Neural cell (in vitro differentiated cells): ENCODE measurements around the gene PLXNA4. TPM values are rescaled to one million over a fixed set of nuclear protein-coding genes. Genes with fewer than 3 reads are reported as not detected.

Source experiments
- H2AFZ ChIP-seq: fragments of 200-600, 300-800 bp; sonication (generic), shearing (Covaris generic); 2 replicates; pipeline ENCODE4 v1.6.0; 2014; ENCODE audit warnings: low read depth, mild to moderate bottlenecking, antibody characterized with exemption, low read length, moderate library complexity
- H3F3A ChIP-seq: fragments of 200-600 bp; shearing (Covaris generic); 2 replicates; pipeline ENCODE4 v1.6.1; 2016; ENCODE audit warnings: mild to moderate bottlenecking, moderate library complexity, mixed read lengths, antibody characterized with exemption, low read length; ENCODE audit not compliant: insufficient read depth, poor library complexity, severe bottlenecking
- H3K27ac ChIP-seq: fragments of 200-600, 300-800 bp; sonication (generic), shearing (Covaris generic); 2 replicates; pipeline ENCODE4 v1.5.1; 2014; ENCODE audit warnings: mild to moderate bottlenecking, low read length, moderate library complexity
- H3K27me3 ChIP-seq: fragments of 300-800, 200-600 bp; sonication (generic), shearing (Covaris generic); 2 replicates; pipeline ENCODE4 v1.6.0; 2014; ENCODE audit warnings: mild to moderate bottlenecking, low read depth, low read length, moderate library complexity; ENCODE audit not compliant: insufficient read depth
- H3K36me3 ChIP-seq: fragments of 300-800, 200-600 bp; sonication (generic), shearing (Covaris generic); 2 replicates; pipeline ENCODE4 v1.5.1; 2014; ENCODE audit warnings: mild to moderate bottlenecking, antibody characterized with exemption, low read length, moderate library complexity; ENCODE audit not compliant: insufficient read depth
- H3K4me2 ChIP-seq: fragments of 300-800, 200-600 bp; sonication (generic), shearing (Covaris generic); 2 replicates; pipeline ENCODE4 v1.6.0; 2014; ENCODE audit warnings: mild to moderate bottlenecking, low read length
- H3K4me3 ChIP-seq: fragments of 300-800, 200-600 bp; sonication (generic), shearing (Covaris generic); 2 replicates; pipeline ENCODE4 v1.5.1; 2014; ENCODE audit warnings: mild to moderate bottlenecking, low read length, moderate library complexity
- H3K79me2 ChIP-seq: fragments of 200-600 bp; shearing (Covaris generic); replicated peaks from 2 replicates; pipeline ENCODE4 v1.6.0; 2014; ENCODE audit warnings: mild to moderate bottlenecking, low read length, moderate library complexity; ENCODE audit not compliant: insufficient read depth
- H3K9ac ChIP-seq: fragments of 300-800, 200-600 bp; sonication (generic), shearing (Covaris generic); 2 replicates; pipeline ENCODE4 v1.6.1; 2016; ENCODE audit warnings: mild to moderate bottlenecking, low read length, mixed read lengths
- H3K9me2 ChIP-seq: fragments of 200-600 bp; shearing (Covaris generic); 2 replicates; pipeline ENCODE4 v1.6.1; 2016; ENCODE audit warnings: mild to moderate bottlenecking, low read length, mixed read lengths; ENCODE audit not compliant: insufficient read depth
- H3K9me3 ChIP-seq: fragments of 200-600, 300-800 bp; sonication (generic), shearing (Covaris generic); 2 replicates; pipeline ENCODE4 v1.6.1; 2016; ENCODE audit warnings: mild to moderate bottlenecking, mixed run types, low read length, moderate library complexity, mixed read lengths
- H4K20me1 ChIP-seq: fragments of 200-600 bp; shearing (Covaris generic); 2 replicates; pipeline ENCODE4 v1.6.1; 2016; ENCODE audit warnings: mild to moderate bottlenecking, mixed run types; ENCODE audit not compliant: insufficient read depth
- EP300 ChIP-seq: fragments of 450-650 bp; conservative IDR thresholded peaks from 2 replicates; pipeline ENCODE4 v1.6.1; 2014; ENCODE audit warnings: antibody characterized with exemption, mild to moderate bottlenecking, moderate library complexity; ENCODE audit not compliant: poor library complexity, severe bottlenecking
- EZH2 ChIP-seq: fragments of 200-600, 300-800 bp; shearing (Covaris generic), sonication (generic); IDR thresholded peaks from 2 replicates; pipeline ENCODE4 v1.6.1; 2014; ENCODE audit warnings: antibody characterized with exemption, low read length, borderline replicate concordance, mild to moderate bottlenecking; ENCODE audit not compliant: insufficient read depth, poor library complexity, severe bottlenecking
- MXI1 ChIP-seq: fragments of 450-650 bp; conservative IDR thresholded peaks from 2 replicates; pipeline ENCODE4 v1.6.1; 2014; ENCODE audit warnings: antibody characterized with exemption, mild to moderate bottlenecking; ENCODE audit not compliant: poor library complexity, severe bottlenecking
- POLR2AphosphoS5 ChIP-seq: IDR thresholded peaks from 2 replicates; pipeline ENCODE4 v1.6.1; 2012
- RAD21 ChIP-seq: fragments of 450-650 bp; conservative IDR thresholded peaks from 2 replicates; pipeline ENCODE4 v1.6.1; 2014; ENCODE audit warnings: antibody characterized with exemption, mild to moderate bottlenecking, moderate library complexity
- REST ChIP-seq: IDR thresholded peaks from 2 replicates; pipeline ENCODE4 v1.6.1; 2012; ENCODE audit warnings: borderline replicate concordance
- SMC3 ChIP-seq: fragments of 450-650 bp; conservative IDR thresholded peaks from 2 replicates; pipeline ENCODE4 v1.6.1; 2014; ENCODE audit warnings: antibody characterized with exemption, mild to moderate bottlenecking, moderate library complexity; ENCODE audit not compliant: poor library complexity
- TAF1 ChIP-seq: IDR thresholded peaks from 2 replicates; pipeline ENCODE4 v1.6.1; 2012; ENCODE audit warnings: low read depth
- polyA plus RNA-seq: library from polyadenylated mRNA; depleted of rRNA; stranded (reverse); fragments of >200 nt; gene quantifications from 2 replicates; pipeline ENCODE4 v1.2.3, GENCODE V29; 2014
- TF ChIP-seq, protein P1 (sequence below): fragments of 450-650 bp; IDR thresholded peaks from 2 replicates; pipeline ENCODE4 v1.5.1; 2014; ENCODE audit warnings: antibody characterized with exemption, mild to moderate bottlenecking, moderate library complexity; ENCODE audit not compliant: poor library complexity, severe bottlenecking

Gene PLXNA4
- polyA plus RNA-seq, 1 donor from 2014 or later = 7.2 TPM

DNA sequence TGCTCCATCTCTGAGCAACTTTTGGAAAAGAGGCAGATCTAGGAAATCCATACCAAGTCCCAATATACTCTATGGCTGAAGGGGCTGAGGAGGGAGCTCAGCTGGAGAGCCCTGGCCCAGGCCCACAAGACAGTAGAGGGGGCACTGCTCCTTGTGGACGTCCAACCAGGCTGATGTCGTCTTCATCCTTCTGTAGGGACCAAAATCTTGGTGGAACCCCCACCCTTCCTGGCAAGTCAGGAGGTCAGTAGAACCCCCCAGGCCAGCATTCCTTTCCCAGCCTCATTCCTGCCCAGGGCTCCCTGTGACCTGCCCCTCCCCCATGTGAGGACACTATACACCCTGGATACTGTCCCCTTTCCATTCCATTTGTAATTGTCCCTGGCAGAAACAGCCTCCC lies 152.0 kb downstream of the PLXNA4 start:
- Histone ChIP-seq H3K27me3 (no peaks in the 10 kb centered on the region), H3K9me2 (no peaks in the 10 kb centered on the region), H3K9me3 (no peaks in the 10 kb centered on the region), H3K27ac (no peak overlapping the region), H3K4me2 (no peak overlapping the region), H2AFZ (no peak overlapping the region), H3F3A (no peaks in the 10 kb centered on the region), H4K20me1 (no peaks in the 10 kb centered on the region), H3K79me2 (no peaks in the 10 kb centered on the region), H3K9ac (no peak overlapping the region), H3K36me3 (no peaks in the 10 kb centered on the region), H3K4me3 (no peak overlapping the region)
- TF ChIP-seq REST (no peak), SMC3 (no peak), EP300 (no peak), TAF1 (no peak), RAD21 (no peak), POLR2AphosphoS5 (no peak), MXI1 (no peak)

DNA sequence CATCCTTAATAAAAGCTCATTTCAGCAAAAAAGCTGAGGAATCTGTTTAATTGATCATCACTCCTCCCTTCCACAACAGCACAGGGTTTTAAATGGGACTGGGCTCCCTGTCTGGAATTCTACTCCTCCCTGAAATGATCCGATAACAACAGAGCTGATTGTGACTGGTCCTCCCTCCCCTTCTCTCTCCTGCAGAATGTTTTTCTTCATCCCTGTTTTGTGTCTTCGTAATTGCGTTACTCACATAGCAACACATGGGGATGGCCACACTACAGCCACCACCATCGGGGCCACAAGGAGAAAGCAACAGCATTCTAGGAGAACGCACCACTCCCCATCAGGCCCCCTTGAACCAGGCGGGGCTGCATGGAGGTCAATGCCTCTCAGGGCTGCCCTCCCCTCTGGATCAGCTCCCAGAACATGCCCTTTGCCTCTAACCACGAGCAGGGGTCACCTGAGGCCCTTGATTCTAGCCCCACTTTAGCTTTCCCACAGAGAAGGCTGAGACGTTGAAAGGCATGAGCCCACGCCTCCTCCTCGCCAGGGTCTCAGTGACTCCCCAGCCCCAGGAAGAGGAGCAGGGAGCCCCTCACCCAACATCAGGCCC lies 152.6 kb downstream of the PLXNA4 start:
- TF ChIP-seq, protein P1, sequence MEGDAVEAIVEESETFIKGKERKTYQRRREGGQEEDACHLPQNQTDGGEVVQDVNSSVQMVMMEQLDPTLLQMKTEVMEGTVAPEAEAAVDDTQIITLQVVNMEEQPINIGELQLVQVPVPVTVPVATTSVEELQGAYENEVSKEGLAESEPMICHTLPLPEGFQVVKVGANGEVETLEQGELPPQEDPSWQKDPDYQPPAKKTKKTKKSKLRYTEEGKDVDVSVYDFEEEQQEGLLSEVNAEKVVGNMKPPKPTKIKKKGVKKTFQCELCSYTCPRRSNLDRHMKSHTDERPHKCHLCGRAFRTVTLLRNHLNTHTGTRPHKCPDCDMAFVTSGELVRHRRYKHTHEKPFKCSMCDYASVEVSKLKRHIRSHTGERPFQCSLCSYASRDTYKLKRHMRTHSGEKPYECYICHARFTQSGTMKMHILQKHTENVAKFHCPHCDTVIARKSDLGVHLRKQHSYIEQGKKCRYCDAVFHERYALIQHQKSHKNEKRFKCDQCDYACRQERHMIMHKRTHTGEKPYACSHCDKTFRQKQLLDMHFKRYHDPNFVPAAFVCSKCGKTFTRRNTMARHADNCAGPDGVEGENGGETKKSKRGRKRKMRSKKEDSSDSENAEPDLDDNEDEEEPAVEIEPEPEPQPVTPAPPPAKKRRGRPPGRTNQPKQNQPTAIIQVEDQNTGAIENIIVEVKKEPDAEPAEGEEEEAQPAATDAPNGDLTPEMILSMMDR = no peak
- TF ChIP-seq EP300 (no peak), EZH2 (no peak), POLR2AphosphoS5 (no peak), MXI1 (no peak), REST (no peak), RAD21 (no peak), TAF1 (no peak), SMC3 (no peak)
- Histone ChIP-seq H3K9me3 (no peaks in the 10 kb centered on the region), H3K9me2 (no peaks in the 10 kb centered on the region), H2AFZ (no peak overlapping the region), H3K27ac (no peak overlapping the region), H4K20me1 (no peaks in the 10 kb centered on the region), H3K9ac (no peak overlapping the region), H3F3A (no peaks in the 10 kb centered on the region), H3K4me2 (no peak overlapping the region), H3K79me2 (no peaks in the 10 kb centered on the region), H3K27me3 (no peaks in the 10 kb centered on the region), H3K4me3 (no peak overlapping the region), H3K36me3 (no peaks in the 10 kb centered on the region)
